AG08395 (cell line): ENCODE measurements around the gene SSNA1.

Experiments
- DNase-seq: peaks from one replicate; pipeline ENCODE4 v3.0.0; 2012; ENCODE audit warnings: mixed read lengths, low spot score

The SSNA1 gene

DNA sequence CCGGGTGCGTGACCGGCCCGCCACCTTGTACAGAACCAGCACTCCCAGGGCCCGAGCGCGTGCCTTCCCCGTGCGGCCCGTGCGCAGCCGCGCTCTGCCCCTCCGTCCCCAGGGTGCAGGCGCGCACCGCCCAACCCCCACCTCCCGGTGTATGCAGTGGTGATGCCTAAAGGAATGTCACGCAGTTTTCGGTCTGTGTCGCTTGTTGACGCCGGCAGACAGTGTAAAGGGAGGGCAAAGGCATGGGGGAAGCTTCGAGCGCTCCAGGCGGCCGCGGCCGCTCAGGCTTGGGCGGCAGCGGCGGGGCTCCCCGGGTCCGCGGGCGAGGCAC is 19.9 kb upstream of the SSNA1 start:
- no peak for DNase-seq

DNA sequence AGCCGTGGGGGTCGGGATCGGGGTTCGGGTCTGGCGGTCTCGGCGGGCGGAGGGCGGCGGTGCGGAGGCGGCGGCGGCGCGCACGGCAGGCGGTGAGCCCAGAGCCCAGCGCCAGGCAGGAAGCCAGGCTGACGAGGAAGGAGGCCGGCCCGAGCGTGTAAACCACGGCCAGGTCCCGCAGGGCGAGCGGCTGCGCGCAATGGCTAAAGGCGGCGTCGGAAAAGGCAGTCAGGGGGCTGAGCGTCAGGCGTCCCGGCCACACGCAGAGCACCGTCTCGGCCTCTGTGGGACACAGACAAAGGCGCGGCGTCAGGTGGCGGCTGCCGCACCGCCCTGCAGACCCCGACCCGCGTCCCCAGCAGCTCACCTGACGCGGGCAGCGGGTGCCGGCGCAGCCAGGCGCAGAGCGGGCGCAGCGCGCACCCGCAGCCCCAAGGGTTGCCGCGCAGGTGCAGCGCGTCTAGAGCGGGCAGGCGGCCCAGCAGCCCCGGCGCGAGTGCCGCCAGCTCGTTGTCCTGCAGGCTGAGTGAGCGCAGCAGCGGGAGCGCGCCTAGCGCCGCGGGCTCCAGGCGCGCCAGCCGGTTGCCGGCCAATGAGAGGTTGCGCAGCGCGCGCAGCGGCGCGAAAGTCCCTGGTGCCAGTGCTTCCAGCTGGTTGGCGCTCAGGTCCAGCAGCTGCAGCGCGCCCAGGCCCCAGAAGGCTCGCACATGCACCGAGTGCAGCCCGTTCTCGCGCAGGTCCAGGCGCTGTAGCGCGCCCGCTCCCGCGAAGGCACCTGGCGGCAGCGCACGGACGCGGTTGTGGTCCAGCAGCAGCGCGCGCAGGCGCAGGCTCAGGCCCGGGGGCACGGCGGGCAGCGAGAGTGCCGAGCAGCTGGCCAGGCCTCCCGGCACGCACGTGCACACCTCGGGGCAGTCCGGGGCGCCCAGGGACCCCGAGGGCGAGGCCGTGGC is 19.3 kb upstream of the SSNA1 start:
- DNase-seq: peak; percentile 45

DNA sequence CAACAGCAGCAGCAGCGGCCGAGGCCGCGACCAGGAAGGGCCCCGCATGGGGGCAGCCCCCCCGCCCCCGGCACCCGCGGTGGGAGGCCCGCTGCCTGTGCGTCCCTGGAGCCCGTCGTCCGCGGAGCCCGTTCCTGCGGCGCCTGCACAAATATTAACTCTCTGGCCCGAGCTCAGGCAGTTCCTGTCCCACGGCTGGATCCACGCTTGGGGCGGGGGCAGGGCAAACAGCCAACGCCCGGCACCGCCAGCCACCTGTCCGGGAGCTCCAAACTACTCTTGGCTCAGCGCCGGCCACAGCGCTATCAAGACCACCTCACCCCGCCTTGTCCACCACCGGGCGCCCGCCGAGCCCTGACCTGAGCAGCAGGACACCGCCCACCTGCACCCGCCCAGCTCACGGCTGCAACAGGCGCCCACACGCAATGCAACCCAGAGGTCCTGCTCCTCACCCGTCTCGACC is 18.5 kb upstream of the SSNA1 start, which contains the start of gene LRRC26:
Gene LRRC26, minus strand, starts transcription at position 156 of the 463 bp plus-strand sequence. Its CDS starts 108 bp downstream, at position 48.
- no peak for DNase-seq

DNA sequence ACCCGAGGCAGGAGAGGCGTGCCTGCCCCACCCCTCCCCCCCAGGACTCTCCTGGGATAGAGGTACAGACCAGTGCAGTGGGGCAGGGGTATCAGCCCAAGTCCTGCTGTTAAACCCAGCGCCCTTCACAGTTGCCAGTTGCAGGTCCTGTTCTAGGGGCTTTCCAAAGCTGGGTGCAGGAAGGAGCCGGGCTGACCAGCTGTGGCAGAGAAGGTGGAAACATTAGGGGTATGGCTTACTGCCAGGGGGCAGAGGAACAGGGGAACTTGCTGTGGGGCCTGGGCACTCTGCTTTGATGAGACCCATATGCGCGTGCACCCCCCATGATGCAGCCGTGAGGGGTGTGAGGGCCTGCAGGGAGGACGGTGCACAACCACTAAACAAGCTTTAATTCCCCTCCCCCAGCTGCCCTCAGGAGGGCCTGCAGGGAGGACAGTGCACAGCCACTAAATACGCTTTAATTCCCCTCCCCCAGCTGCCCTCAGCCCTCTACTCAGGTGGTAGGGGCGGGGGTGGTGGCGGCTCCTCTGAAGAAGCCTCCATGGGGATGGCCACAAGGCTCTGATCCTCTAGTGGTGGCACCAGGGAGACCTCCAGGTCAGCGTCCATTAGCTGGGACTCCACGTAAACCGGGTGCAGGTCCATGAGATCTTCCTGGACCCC is 17.9 kb upstream of the SSNA1 start:
- no peak for DNase-seq

DNA sequence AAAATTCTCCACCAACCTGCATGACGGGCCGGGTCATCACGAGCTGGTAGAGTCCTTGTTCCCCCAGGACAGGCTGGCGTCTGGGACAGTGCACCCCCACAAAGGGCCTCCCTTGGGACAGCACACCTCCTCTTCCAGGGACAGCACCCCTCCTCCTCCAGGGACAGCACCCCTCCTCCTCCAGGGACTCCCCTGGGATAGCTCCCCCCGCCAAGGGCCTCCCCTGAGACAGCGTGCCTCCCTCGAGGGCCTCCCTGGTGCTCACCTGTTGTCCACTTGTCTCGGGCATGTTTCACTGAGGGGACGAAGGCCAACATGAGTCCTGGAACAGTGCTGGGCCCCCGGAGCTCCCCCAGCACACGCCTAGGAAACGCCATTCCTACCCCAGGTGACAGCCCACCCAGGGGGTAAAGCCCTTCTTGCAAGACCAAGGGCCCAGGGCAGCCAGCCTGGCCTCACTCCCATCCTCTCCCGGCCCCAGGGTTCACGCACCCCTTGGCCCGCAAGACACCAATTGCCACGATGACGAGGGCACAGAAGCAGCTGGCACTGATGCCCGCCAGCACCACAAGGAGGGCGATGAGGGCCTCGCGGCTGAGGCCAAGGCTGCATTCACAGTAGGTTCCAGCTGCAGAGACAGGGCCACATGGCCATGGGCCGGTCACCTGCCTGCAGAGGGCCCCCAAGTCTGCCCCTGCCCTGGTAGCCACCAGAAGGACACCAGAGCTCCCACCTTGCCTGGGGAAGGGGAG is 17.2 kb upstream of the SSNA1 start:
- DNase-seq: no peak

DNA sequence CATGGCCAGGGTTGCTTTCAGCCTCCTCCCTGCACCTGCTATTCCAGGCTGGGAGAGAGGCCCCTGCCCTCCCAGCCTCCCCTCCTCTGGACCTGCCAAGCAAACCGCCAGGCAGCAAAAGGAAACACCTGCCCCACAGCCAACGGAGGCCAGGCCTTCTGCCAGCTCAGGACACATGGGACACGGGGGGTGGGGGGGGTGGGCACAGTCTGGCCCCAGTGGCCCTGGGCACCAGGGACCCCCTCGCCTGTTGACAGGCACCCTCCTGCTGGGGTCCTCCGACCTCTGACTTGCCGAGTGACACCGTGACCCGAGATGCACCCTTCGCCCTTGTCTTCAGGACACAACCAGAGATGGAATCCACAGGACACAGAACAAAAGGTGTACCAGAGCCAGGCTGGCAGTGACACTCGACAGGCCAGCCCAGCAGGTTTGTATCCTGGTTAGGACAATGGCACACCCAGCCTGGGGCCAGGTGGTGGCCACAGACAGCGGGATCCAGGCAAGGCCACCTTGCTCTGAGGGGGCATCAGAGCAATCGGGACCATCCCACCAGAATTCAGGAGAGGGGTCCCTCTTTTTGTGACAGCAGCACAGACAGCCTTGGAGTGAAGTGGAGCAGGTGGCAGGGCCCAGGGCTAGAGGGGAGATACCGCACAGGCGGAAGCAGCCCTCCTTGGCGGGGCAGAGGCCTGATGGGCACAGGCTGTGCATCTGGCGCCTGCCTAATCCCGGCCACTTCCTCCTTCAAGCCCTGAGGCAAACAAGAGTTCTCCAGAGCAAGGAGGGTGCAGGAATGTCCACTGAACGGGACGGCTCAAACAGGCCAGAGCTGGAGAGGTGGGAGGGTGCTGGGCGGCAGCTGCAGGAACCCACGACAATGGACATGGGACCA is 15.3 kb upstream of the SSNA1 start:
- DNase-seq: no peak

DNA sequence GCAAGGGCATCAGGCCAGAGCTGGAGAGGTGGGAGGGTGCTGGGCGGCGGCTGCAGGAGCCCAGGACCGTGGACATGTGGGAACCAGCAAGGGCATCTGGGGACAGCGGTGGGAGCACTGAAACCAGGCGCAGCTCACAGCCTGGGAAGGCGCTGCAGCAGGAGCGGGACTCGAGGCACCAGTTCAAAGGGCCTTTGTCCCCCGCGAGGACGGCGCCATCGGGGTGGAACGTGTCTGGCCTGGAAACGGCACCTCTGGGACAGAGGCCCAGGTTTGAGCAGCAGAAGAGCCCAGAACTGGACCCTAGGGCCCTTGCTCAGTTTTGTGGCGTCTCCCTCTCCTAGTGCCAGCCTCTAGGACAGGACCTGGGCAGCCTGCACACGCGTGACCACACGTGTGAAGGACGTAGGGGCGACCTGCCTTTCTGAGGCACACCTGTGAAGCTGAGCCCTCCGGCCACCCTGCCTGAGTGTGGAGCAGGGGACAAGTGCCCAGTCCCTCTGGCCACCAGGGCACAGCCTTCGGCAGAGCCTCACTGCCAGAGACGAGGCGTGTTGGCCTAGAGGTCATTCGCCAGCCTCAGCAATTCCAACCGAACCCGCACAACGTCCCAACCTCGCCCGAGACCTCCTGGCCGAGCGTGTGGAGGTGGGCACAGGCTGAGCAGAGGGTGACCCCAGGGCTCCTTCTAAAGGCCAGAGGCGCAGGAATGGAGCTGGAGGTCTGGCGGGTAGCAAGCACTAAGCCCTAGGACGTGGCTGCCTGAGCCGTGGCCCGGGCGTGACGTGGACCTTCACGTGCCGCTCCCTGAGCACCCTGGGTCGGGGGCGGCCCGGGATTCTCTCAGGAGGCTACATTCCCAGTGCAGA is 14.4 kb upstream of the SSNA1 start:
- DNase-seq: no peak

DNA sequence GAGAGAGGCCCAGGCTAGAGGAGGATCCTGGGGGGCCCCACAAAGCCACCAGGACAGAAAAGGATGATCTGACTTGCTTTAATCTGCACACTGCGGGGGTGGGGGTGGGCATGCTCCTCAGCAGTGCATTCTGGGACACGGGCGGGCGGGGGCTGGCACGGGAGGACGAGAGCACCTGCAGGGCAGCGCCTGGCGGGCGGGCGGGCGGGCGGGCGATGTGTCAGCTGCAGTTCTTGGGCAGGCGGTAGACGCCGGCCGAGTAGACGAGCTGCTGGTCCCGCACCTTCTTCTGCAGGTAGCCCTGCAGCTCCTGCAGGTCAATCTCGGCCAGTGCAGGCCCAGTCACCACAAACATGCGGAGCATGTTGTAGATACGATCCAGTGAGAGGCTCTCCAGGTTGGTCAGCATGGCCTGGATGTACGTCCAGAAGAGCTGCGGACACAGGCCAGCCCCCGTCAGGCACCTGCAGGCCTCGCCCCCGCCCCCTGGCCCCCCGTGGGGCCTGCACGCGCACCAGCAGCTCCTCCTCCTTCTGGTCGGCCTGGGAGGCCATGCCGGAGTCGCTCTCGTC is 13.7 kb upstream of the SSNA1 start:
- no peak for DNase-seq

DNA sequence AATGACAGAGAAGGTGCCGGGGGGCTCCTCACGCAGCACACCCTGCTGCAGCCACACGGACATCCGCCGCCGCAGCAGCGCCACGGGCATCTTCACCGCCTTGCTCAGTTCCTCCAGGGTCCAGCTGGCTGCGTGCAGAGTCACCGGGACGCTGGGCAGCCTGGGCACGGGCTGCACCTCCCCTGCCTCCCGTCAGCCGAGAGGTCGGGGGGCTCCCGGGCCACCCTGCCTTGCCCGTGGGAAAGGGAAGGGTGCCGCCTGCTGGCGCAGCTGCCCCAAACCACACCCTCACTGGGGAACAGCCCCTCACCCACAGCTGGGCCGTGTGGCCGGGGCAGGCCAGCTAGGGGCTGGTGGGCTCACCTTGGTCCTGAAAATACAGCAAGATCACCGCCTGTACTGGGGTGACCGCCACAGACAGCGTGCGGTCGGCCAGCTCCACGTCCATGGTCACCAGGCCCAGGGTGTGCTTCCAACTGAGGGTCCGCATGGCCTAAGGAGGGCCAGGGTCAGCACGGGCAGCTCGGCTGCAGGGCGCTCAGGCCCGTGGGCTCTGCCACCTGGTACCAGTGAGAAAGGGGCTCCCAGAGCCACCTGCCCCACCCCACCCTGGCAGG is 13.0 kb upstream of the SSNA1 start:
- no peak for DNase-seq

DNA sequence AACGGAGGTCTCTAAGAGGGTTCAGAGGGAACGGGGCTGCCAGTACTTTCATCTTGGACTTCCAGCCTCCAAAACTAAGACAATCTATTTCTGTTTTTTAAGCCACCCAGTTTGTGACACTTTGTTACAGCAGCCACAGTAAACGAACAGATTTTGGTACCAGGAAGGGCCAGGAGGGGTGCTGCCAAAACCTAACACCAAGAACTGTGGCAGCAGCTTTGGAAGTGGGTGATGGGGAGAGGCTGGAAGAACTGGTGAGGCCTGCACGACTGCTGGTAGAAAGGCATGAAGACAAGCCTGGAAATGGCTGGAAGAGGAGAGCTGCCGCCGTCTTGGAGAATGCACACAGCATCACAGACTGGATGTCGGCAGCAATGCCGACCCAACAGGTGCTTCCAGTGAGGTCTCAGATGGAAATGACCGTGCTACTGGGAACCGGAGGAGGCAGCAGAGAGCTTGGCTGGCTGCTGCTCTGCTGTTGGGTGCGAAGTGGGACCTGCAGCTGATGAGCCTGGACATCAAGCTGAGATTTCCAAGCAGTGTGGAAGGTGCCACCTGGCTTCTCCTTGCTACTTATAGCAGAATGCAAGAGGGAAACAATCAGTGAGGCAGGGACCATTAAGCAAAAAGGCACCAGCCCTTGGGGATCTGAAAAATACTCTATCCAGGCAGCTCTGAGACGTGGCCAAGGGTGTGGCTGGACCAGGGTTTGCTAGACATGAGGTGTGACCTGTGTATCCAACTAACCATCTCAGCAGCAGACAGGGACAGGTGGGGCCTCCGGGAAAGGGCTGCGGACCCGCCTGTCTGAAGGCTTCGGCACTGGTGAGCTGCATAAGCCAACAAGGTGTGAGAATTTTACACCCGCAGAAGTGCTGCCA is 11.9 kb upstream of the SSNA1 start:
- peak; percentile 66 for DNase-seq

DNA sequence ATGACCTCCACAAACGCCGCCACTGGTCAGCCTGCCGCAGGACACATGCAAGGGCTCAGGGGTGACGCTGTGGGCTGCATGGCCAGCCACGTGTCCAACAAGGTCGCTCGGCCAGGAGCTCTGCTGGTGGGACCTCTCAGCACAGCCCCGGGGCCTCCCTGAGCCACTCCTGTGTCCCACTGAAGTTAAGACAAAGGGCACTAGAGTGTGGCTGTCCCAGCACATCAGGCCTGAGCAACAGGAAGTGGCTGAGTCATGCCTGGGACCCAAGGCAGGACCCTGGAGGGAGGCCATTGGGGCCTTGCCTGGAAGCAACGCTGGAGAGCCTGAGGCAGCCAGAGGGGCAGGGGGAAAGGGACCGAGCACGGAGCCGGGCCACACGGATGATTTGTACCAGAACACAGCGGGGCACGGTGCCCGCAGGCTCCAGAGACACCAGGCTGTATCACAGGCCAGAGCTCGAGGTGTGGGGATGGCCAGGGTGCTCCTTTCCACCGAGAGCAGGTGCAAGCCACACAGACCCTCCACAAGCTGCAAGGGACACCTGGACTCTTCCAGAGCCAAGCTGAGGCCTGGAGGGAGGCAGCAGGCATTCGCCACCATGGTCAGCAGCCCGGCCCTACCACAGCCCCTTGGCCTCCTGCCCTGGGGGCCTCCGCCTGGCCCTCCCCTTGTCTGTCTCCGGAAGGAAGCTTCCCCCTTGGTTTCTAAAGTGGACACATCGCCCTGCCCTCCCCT is 10.1 kb upstream of the SSNA1 start:
- DNase-seq: no peak

DNA sequence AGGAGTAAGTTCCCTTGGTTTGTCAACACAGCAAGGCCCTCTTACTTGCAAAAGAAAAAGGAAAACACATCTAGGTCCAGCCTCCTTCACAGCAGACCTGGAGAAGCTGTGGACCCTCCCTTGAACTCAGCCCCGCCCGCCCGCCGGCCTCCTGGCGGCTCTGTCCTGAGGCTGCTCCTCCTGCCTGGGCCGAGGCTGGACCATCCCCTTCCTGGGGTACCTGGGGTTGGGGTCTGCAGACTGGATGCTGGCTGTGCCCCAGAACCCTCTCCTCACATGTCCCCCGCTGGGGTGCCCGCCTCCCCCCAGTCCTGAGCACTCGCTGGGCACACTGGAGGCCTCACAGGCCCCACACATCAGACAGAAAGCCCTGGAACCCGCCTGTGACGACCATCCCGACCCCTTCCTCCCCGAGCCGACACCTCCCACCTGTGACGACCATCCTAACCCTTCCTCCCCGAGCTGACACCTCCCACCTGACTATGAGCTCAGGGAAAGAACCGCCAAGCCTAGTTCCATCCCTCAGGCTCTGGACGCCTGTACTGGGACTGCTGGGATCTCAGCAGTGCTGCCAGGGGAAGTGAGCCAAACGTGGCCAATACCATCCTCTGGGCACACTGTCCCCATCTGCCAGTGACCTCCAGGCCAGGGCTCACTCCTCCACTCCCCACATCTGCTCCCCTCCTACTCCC is 9.4 kb upstream of the SSNA1 start:
- no peak for DNase-seq

DNA sequence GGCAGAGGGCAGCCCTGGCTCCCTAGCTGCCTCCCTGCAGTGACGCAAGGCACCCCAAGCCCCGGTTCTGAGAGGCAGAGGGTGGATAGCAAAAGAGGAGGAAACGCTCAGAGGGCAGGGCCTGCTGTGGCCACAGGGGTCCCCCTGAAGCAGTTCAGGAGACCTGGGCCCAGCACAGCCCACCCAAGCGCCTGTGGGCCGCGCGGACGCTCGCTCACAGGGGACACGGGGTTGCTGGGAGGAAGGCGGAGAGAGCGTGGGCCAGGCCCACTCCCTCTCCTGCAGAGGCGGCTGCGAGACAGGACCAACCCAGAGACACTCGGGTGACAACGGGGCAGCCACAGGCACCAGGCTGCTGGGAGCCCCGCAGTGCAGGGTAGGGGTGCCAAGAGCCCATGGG is 8.7 kb upstream of the SSNA1 start:
- DNase-seq: no peak

DNA sequence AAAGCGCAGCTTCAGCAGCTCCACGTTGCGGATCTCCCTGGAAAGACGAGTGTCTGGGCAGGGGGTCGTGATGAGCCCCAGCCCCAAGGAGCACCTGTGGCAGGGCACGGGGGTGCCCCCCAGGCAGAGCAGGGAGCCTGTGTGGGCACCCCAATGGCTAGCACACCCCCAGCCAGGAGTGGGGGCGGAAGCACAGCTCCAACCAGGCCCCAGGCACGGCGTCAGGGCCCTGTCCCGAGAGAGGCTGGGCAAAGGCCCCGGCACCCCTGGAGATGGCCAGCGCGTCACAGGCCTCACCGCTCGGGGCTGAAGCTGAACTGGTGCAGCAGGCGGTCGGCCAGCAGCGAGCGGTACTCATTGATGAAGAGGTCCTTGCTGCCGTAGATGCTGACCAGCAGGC is 8.0 kb upstream of the SSNA1 start:
- no peak for DNase-seq

DNA sequence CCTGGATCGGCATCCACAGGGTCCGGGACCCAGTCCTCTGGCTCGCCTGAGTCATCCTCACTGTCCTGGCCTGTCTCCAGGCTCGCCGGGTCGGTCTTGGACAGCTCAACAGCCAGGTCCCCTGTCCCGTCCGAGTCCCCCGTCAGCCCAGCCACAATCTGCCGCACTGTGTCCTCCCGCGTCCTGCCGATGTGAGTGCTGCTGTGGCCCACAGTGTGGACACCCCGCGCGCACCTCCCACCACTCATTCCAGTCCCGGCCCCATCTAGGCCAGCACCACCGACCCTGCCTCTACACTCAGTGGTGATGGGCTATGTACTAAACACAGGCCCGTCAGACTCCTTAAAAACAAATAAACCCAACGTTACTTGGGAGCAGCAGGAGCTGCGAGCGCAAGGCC is 6.8 kb upstream of the SSNA1 start:
- DNase-seq: no peak

DNA sequence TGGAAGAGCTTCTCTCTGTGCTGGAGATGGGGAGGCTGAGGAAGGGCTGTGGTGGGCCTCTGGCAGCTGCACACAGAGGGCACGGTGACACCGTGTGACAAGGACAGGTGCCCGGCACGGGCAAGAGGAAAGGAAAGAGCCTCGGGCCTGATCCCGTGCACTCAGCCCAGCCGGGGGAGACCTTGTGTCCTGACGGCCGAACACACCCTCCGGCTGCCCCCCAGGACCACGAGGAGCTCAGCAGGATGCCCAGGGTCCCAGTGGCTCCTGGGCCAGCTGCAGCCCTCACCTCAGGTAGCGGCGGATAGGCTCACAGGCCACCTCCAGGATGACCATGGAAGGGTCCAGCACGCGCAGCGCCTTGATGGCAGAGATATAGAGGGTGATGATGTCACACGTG is 5.6 kb upstream of the SSNA1 start:
- DNase-seq: no peak

DNA sequence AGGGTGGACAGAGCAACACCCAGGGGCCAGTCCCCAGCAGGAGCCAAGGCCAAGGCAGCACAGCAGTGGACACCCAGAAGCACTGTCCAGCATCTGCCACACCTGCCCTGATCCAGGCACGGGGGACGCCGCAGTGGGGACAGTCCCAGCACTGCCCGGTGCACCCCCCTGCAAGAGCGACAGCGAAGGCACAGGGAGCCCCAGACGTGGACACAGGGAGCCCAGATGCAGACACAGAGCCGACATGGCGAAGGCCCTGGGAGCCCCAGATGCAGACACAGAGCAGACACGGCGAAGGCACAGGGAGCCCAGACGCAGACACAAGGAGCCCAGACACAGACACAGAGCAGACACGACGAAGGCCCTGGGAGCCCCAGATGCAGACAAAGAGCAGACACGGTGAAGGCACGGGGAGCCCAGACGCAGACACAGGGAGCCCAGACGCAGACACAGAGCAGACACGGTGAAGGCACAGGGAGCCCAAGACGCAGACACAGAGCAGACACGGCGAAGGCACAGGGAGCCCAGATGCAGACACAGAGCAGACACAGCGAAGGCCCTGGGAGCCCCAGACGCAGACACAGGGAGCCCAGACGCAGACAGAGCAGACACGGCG is 4.4 kb upstream of the SSNA1 start:
- no peak for DNase-seq
